Breast epithelium (tissue), 4 donors: Measurements from ENCODE around the gene LRRC45. TPM values are rescaled to one million over a fixed set of nuclear protein-coding genes. Genes with fewer than 3 reads are reported as not detected.

Experiments used
- DNase-seq, 2 donors: peaks; one replicate each; pipeline ENCODE4 v3.0.0-alpha.2; 2019; ENCODE audit warnings: low spot score in 2 of 2
- H3K27ac ChIP-seq, 2 donors: fragments of 200-600 bp; sonication (generic) in 1 of 2; one replicate each; pipeline ENCODE4 v1.5.1; 2016 to 2019; ENCODE audit warnings: mild to moderate bottlenecking in 1 of 2
- H3K27me3 ChIP-seq, 2 donors: fragments of 200-600 bp; sonication (generic) in 1 of 2; one replicate each; pipeline versions ENCODE4 v1.5.1 to v1.6.0; 2017 to 2019; ENCODE audit warnings: control low read depth in 1 of 2, mild to moderate bottlenecking in 1 of 2
- H3K36me3 ChIP-seq: fragments of 200-600 bp; one replicate; pipeline ENCODE4 v1.5.1; 2019
- H3K4me1 ChIP-seq, 2 donors: fragments of 200-600 bp; sonication (generic); one replicate each; pipeline ENCODE4 v1.5.1; 2016 to 2019; ENCODE audit warnings: control low read depth in 1 of 2
- H3K4me3 ChIP-seq, 3 donors: fragments of 200-600 bp; sonication (generic); 1 replicate in 2 of 3; 2 replicates in 1 of 3; pipeline ENCODE4 v1.5.1; 2016 to 2019; ENCODE audit warnings: mild to moderate bottlenecking in 3 of 3, moderate library complexity in 2 of 3
- H3K9me3 ChIP-seq, 2 donors: fragments of 200-600 bp; sonication (generic) in 1 of 2; one replicate each; pipeline ENCODE4 v1.5.1; 2016 to 2019; ENCODE audit warnings: control low read depth in 1 of 2
- CTCF ChIP-seq, 3 donors: fragments of 450-650 bp; IDR thresholded peaks; one replicate each; pipeline ENCODE4 v1.5.1; 2016 to 2017; ENCODE audit warnings: antibody characterized with exemption in 3 of 3, mild to moderate bottlenecking in 3 of 3, moderate library complexity in 3 of 3
- POLR2A ChIP-seq: fragments of 450-650 bp; IDR thresholded peaks from one replicate; pipeline ENCODE4 v1.6.1; 2016; ENCODE audit warnings: antibody characterized with exemption, mild to moderate bottlenecking, moderate library complexity
- POLR2AphosphoS5 ChIP-seq, 3 donors: sonication (generic); formaldehyde crosslinking; IDR thresholded peaks; one replicate each; pipeline ENCODE4 v1.6.1; 2017; ENCODE audit warnings: antibody characterized with exemption in 3 of 3
- intact Hi-C: fragments of 100-400 bp; cut with DNase I; formaldehyde crosslinking; loops from one replicate; pipeline ENCODE4 v1.15.1; 2023; ENCODE audit warnings: low total_unique reads
- total RNA-seq, 3 donors: library from RNA; depleted of rRNA; stranded (reverse); fragments of >200 nt; gene quantifications; one replicate each; pipeline ENCODE4 v1.1.0, GENCODE V29; 2016

LRRC45 gene
- total RNA-seq, 3 donors from 2014 or later: 8.0 to 18.7 (median 14.7) TPM

DNA sequence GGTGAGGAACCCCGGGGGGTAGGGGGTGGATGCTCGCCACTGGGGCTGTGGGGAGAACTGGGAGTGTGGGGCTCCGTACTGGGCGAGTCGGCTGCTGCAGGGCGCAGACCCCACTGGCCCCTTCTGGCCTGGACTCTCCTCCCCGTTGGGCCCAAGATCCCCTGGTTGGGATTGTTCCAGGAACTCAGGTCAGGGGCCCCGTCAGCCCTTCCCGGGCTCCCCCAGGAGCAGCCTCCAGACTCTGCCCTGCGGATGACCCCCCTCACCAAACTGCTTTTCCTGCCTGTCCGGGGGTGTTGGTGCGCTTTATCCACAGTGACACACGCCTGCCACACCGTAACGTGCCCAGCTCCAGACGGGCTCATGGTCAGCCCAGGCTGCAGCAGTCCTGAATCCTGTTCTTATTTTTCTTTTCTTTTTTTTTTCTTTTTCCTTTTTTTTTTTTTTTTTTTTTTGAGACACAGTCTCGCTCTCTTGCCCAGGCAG, 21.5 kb upstream of the LRRC45 start:
- Histone ChIP-seq H3K4me3 (no peak overlapping the region), H3K27ac (no peak overlapping the region), H3K27me3 (no peaks in the 10 kb centered on the region), H3K36me3 (no peaks in the 10 kb centered on the region), H3K9me3 (no peaks in the 10 kb centered on the region), H3K4me1 (peaks cover 4 to 8% of the 10 kb centered on the region in 2 donors)
- no peak for TF ChIP-seq POLR2A
- no peak for TF ChIP-seq CTCF (IDR thresholded peaks at IDR 0.05)
- no peak for TF ChIP-seq POLR2AphosphoS5 (IDR thresholded peaks at IDR 0.05)
- intact Hi-C loops: loop anchor here (5.0 kb wide), 1 partner anchor 644 kb away; no protein-coding TSS in a partner anchor
- no peak for DNase-seq

DNA sequence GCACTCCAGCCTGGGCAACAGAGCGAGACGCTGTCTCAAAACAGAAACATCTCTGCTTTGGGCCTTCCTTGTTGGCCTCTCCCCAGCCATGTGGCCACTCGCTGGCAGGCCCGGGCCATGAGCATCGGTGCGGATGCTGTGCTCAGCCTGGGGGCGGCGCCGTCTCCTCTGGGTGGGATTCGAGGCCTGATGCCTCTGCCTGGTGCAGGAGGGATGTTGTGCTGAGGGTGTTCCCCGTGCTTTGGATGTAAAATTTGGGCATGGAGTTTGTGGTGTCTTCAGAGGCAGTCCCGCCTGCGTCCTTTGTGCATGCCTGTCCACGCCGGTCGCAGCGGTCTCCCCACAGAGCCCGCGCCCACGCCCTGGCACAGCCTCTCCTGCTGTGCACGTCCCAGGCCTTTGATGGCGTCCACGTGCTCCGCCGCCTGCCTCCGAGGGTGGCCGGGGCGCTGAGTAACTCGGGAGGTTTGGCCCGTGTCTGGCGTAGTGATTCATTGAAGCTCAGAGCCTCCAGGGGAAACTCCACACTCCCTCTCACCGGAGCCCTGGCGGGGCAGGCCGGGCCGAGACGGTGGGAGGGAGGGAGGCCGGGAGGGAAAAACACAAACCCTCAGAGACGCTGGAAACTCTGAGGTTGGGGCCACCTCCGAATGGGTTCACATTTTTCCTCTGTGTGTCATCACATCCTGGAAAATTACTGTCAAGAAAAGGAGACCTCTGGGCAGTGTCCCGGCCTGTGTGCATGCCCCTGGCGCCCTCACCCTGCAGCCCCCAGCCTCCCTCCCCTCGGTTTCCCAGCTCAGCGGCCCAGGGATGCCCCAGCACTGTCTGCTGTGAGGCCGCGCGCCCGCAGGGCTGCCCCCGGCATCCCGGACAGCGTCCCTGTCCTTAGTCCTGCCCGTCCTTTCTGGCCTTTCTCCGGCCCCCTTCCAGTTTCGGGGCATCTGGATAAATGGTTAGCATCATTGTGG, 19.4 kb upstream of the LRRC45 start:
- H3K4me3 ChIP-seq: peak overlapping the region in 2 of 3 donors; percentile 16 to 46
- peak overlapping the region; percentile 52 to 65 for H3K27ac ChIP-seq
- no peaks in the 10 kb centered on the region for H3K27me3 ChIP-seq
- no peaks in the 10 kb centered on the region for H3K9me3 ChIP-seq
- no peak for TF ChIP-seq CTCF (IDR thresholded peaks at IDR 0.05)
- TF ChIP-seq POLR2AphosphoS5 (IDR thresholded peaks at IDR 0.05): peak; percentile 10 to 75 (median 22)
- peaks cover 4 to 8% of the 10 kb centered on the region in 2 donors for H3K4me1 ChIP-seq
- peak; percentile 70 to 86 for DNase-seq
- intact Hi-C loops: loop anchor here (5.0 kb wide), 1 partner anchor 646 kb away; no protein-coding TSS in a partner anchor
- no peaks in the 10 kb centered on the region for H3K36me3 ChIP-seq

DNA sequence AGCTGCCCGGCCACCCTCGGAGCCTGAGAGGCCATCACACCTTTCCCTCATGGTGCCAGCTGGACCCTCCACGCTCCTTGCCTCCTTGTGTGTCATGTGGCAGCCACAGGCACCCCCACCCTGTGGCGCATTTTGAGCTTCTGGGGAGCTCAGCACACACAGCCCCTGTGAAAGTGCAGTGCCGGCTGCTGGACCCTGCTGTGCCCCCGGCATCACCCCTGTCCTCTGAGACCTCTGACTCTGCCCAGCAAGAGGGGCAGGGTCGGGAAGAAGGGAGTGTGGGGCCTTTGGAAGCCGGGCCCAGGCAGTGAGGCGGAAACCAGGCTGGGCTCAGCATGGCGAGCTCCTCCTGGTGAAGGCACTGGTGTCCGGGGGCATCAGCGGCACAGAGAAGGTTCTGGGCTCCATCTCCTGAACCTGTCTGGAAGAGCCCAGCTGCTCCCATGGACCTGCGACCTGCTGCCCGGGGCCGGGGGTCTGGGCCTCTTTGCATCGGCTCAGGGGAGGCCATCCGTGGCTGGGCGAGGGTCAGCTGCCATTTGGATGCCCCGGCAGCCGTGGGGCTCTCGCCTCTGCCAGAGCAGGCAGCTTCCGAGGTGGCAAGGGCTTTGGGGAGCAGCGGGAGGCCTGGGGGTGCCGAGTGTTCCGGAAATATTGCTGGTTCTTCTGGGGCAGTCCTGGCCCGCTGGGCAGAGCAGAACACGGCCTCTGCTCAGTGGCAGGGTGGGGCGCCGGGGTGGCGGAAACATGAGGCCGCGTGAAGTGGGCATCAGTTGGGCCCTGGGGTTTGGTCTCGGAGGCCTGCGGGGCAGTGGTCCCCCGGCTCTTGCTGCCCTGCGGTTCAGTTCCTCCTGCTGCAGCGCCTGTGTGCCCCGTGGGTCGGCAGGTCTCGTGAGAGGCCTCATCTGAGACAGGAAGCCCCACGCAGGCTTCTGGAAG, 18.3 kb upstream of the LRRC45 start:
- Histone ChIP-seq H3K27me3 (no peaks in the 10 kb centered on the region), H3K4me3 (no peak overlapping the region), H3K9me3 (no peaks in the 10 kb centered on the region), H3K36me3 (no peaks in the 10 kb centered on the region), H3K4me1 (peaks cover 4 to 8% of the 10 kb centered on the region in 2 donors), H3K27ac (peak overlapping the region in 1 of 2 donors; percentile 65)
- intact Hi-C loops: loop anchor here (5.0 kb wide), 2 partner anchors 112 to 647 kb away; partner anchors contain the start of genes ALYREF and ANAPC11
- no peak for TF ChIP-seq POLR2A
- TF ChIP-seq POLR2AphosphoS5 (IDR thresholded peaks at IDR 0.05): no peak
- no peak for TF ChIP-seq CTCF (IDR thresholded peaks at IDR 0.05)
- no peak for DNase-seq

DNA sequence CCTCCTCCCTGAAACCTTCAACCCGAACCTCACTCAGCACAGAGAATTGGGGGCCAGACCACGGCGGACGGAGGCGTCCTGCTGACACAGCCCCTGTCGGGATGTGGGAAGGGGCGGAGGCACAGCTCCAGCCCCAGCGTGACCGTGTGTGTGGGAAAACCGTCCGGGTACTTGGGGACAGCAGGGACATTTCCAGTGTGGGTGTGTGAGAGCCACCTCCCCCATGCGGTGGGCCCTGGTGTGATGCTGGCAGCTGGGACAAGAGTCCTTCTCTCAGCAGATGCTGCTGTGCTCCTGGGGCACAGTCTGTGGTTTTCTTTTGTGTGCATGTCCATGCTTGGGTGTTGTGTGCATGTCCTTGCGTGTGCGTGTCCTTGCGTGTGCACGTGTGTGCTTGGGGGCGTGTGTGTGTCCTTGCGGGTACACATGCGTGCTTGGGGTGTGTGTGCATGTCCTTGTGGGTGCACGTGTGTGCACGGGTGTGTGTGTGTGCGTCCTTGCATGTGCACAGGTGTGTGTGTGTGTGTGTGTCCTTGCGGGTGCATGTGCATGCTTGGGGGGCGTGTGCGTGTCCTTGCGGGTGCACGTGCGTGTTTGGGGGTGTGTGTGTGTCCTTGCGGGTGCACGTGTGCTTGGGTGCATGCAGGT, 17.3 kb upstream of the LRRC45 start:
- TF ChIP-seq POLR2AphosphoS5 (IDR thresholded peaks at IDR 0.05) (no peak), POLR2A (no peak), CTCF (IDR thresholded peaks at IDR 0.05) (no peak)
- Histone ChIP-seq H3K4me1 (peaks cover 4 to 8% of the 10 kb centered on the region in 2 donors), H3K27me3 (no peaks in the 10 kb centered on the region), H3K36me3 (no peaks in the 10 kb centered on the region), H3K4me3 (no peak overlapping the region), H3K9me3 (no peaks in the 10 kb centered on the region), H3K27ac (no peak overlapping the region)
- intact Hi-C loops: loop anchor here (5.0 kb wide), 1 partner anchor 114 kb away; the partner anchor contains the start of genes ALYREF and ANAPC11
- DNase-seq: no peak
